AG04449 (cell line): ENCODE measurements around the gene RAB40C.

Experiments
- CTCF ChIA-PET: fragments of 350-600 bp; formaldehyde crosslinking; extraction: SDS; loops from one replicate; lab custom pipeline; 2021; ENCODE audit warnings: antibody characterized with exemption; lab: Yijun Ruan, JAX
- POLR2A ChIA-PET: fragments of 400-600, 350-600 bp; formaldehyde crosslinking; extraction: SDS; loops from one replicate; lab custom pipeline; 2020; ENCODE audit warnings: antibody characterized with exemption, inconsistent platforms; lab: Yijun Ruan, JAX
- DNase-seq: peaks from one replicate; pipeline ENCODE4 v3.0.0-alpha.2; 2010; ENCODE audit warnings: low read depth, low spot score
- H3K4me3 ChIP-seq: 2 replicates; pipeline ENCODE4 v1.5.1; 2011; ENCODE audit warnings: low read depth, mild to moderate bottlenecking, control low read depth, low read length
- TF ChIP-seq, protein P1 (sequence below): IDR thresholded peaks from one replicate; pipeline ENCODE4 v1.5.1; 2011; ENCODE audit warnings: mild to moderate bottlenecking, moderate library complexity, low read length, control low read depth, inconsistent platforms; ENCODE audit not compliant: insufficient read depth; ENCODE audit errors: missing control alignments

RAB40C gene

DNA sequence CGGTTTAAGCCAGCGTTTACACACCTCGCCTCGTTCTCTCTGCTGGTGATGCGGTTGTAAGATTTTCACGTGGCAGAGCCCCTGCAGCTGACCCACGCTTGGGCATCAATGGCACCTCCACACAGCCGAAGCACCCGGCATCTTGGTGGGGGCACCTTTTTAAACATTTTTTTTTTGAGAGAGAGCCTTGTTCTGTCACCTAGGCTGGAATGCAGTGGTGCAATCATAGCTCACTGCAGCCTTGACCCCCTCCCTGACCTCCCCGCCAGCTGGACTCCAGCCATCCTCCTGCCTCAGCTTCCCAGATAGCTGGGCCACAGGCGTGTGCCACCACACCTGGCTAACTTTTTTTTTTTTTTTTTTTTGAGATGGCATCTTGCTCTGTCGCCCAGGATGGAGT lies 64.2 kb downstream of the RAB40C start:
- CTCF ChIA-PET: interaction anchor here (1.2 kb wide), 1 partner anchor 13 kb away, joined by 4 read pairs; the partner anchor contains the start of gene RHOT2
- H3K4me3 ChIP-seq: no peak overlapping the region
- DNase-seq: no peak
- POLR2A ChIA-PET: no interaction called here
- TF ChIP-seq, protein P1, sequence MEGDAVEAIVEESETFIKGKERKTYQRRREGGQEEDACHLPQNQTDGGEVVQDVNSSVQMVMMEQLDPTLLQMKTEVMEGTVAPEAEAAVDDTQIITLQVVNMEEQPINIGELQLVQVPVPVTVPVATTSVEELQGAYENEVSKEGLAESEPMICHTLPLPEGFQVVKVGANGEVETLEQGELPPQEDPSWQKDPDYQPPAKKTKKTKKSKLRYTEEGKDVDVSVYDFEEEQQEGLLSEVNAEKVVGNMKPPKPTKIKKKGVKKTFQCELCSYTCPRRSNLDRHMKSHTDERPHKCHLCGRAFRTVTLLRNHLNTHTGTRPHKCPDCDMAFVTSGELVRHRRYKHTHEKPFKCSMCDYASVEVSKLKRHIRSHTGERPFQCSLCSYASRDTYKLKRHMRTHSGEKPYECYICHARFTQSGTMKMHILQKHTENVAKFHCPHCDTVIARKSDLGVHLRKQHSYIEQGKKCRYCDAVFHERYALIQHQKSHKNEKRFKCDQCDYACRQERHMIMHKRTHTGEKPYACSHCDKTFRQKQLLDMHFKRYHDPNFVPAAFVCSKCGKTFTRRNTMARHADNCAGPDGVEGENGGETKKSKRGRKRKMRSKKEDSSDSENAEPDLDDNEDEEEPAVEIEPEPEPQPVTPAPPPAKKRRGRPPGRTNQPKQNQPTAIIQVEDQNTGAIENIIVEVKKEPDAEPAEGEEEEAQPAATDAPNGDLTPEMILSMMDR: no peak

DNA sequence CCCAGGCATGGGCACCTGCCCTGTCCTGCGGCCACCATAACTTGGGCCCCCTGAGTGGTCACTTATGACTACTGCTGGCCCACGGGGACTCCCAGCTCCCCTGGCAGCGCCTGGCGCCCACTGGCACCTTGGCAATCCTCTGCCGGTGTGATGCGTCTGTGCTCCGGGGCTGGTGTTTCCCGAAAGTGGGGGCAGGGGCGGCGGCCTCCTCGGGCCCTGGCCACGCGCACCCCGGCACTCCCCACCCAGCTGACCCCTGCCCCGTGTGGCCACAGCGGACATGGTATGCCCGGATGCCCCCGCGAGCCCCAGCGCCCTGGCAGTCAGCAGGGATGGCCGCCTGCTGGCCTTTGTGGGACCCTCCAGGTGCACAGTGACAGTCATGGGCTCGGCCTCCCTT lies 67.6 kb downstream of the RAB40C start:
- TF ChIP-seq, protein P1: no peak
- POLR2A ChIA-PET: no interaction called here
- DNase-seq: no peak
- CTCF ChIA-PET: interaction anchor here (1.5 kb wide), 1 partner anchor 10 kb away, joined by 6 read pairs; the partner anchor contains the start of gene RHOT2
- no peak overlapping the region for H3K4me3 ChIP-seq

DNA sequence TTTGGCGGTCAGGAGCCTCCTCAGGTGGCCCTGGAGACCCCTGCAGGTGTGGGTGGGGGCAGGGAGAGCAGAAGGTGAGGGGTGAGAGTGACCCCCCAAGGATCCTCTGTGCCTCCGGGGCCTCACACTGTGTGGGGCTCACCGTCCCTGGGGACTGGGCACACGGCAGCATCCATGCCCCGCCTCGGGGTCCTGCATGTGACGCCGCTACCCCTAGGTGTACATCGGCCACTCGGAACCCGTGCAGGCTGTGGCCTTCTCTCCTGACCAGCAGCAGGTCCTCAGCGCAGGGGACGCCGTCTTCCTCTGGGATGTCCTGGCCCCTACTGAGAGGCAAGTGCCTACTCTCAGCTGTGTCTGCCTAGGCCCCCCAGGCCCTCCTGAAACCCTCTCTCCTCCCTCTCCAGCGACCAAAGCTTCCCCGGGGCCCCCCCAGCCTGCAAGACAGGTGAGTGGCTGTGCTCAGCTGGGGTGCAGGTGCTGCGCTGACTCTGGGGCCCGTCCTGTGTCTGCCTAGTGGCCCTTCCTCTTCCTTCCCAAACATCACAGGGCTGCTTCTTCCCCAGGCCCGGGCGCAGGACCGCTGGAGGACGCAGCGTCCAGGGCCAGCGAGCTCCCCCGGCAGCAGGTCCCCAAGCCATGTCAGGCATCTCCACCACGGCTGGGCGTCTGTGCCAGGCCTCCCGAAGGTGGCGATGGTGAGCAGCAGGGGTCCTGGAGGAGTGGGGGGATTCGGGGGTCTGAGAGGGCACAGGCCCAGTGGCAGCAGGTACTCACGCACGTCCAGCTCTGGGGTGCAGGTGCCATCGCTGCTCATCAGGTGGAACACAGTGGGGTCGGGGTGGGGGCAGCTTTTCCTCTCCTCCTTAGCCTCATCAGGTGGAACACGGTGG lies 69.1 kb downstream of the RAB40C start:
- ChIA-PET POLR2A (no interaction called here), CTCF (interaction anchor here (0.8 to 2.2 kb wide), 7 partner anchors 9 to 82 kb away, joined by 3 to 11 read pairs (median 3); partner anchors contain the start of gene WDR90)
- DNase-seq: no peak
- TF ChIP-seq, protein P1: no peak
- H3K4me3 ChIP-seq: no peak overlapping the region

DNA sequence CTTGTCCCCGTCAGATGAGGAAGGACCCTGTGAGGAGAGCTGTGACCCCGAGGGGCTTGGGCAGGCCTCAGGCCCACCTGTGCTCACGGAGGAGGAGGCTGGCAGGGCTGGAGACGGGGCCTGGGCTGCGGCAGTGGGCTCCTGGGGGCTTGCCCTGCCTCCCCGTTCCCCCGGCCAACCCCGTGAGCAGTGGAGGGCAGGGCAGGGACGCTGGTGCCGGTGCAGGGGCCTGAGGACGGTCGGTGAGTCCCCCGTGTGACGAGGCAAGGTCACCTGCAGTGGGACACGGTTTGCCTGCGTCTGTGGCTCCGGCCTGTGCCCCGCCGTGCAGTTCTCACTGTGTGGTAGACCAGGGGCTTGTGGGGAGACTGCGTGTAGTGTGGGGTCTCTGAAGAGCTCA lies 69.8 kb downstream of the RAB40C start:
- TF ChIP-seq, protein P1: no peak
- H3K4me3 ChIP-seq: no peak overlapping the region
- POLR2A ChIA-PET: no interaction called here
- DNase-seq: no peak
- CTCF ChIA-PET: interaction anchor here (0.8 to 2.2 kb wide), 8 partner anchors 8 to 82 kb away, joined by 3 to 11 read pairs (median 3); partner anchors contain the start of gene WDR90

DNA sequence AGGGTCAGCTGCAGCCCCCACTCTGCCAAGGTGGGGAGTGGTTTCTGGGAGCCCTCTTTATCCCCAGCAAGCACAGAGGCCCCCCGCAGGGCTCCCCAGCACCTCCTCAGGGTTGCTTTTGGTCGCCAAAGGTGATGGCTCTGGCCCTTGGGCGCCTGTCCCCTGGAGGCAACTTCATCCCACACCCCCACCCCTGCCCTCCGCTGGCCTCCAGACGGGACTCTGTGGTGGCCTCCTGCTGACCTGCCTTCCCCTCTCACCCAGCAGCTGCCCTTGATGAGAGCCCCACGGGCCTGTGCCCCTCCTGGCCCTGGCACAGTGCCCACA lies 70.2 kb downstream of the RAB40C start:
- ChIA-PET CTCF (interaction anchor here (1.0 to 2.2 kb wide), 6 partner anchors 10 to 83 kb away, joined by 3 to 11 read pairs (median 4); partner anchors contain the start of gene WDR90), POLR2A (no interaction called here)
- TF ChIP-seq, protein P1: no peak
- H3K4me3 ChIP-seq: no peak overlapping the region
- no peak for DNase-seq
